Kidney capillary endothelial cell (primary cell): ENCODE results near the gene GPR137C.

Source experiments
- DNase-seq: peaks from one replicate; pipeline ENCODE4 v3.0.0-alpha.2; 2018; ENCODE audit warnings: low spot score

Gene GPR137C

GRCh38 chr14:52552063-52552988, at the start of gene GPR137C, which contains the start of gene TXNDC16:
Gene GPR137C, plus strand, starts transcription at chr14:52552836. Its CDS starts 312 bp downstream, at chr14:52553148.
Gene TXNDC16, minus strand, starts transcription at chr14:52552505. Its CDS starts 8,948 bp downstream, at chr14:52543557.
- peak; percentile 100 for DNase-seq

GRCh38 chr14:52513249-52513648, 39.4 kb upstream of the GPR137C start:
- DNase-seq: no peak

GRCh38 chr14:52514046-52514811, 38.4 kb upstream of the GPR137C start:
- DNase-seq: no peak

GRCh38 chr14:52522033-52522432, 30.6 kb upstream of the GPR137C start:
- DNase-seq: no peak

GRCh38 chr14:52522581-52523345, 29.9 kb upstream of the GPR137C start:
- DNase-seq: no peak

GRCh38 chr14:52527052-52527451, 25.6 kb upstream of the GPR137C start:
- no peak for DNase-seq

- DNase-seq: no peak
Observed at GRCh38 chr14:52531481-52531880, 21.2 kb upstream of the GPR137C start.

- DNase-seq: no peak
Observed at GRCh38 chr14:52536269-52536668, 16.4 kb upstream of the GPR137C start.

GRCh38 chr14:52538623-52539022, 14.0 kb upstream of the GPR137C start:
- DNase-seq: no peak

GRCh38 chr14:52545584-52546317, 6.9 kb upstream of the GPR137C start:
- DNase-seq: no peak

- DNase-seq: no peak
Observed at GRCh38 chr14:52546318-52546670, 6.3 kb upstream of the GPR137C start.

- no peak for DNase-seq
Observed at GRCh38 chr14:52547027-52547426, 5.6 kb upstream of the GPR137C start.

- no peak for DNase-seq
Observed at GRCh38 chr14:52547526-52547925, 5.1 kb upstream of the GPR137C start.

- DNase-seq: no peak
Observed at GRCh38 chr14:52550661-52551060, 2.0 kb upstream of the GPR137C start.

- DNase-seq: no peak
Observed at GRCh38 chr14:52551205-52551604, 1.4 kb upstream of the GPR137C start.

- DNase-seq: peak; percentile 11
Observed at GRCh38 chr14:52551696-52552062, 957 bp upstream of the GPR137C start.

GRCh38 chr14:52553002-52553670, 500 bp downstream of the GPR137C start:
- peak; percentile 41 for DNase-seq

- DNase-seq: peak; percentile 87
Observed at GRCh38 chr14:52553671-52554575, 1.3 kb downstream of the GPR137C start.

GRCh38 chr14:52558688-52559087, 6.1 kb downstream of the GPR137C start:
- no peak for DNase-seq

GRCh38 chr14:52563120-52563519, 10.5 kb downstream of the GPR137C start:
- DNase-seq: no peak
